ENCODE results near the gene PLAA.
A peak's percentile ranks its signal among the peaks of the same experiment; 100 is the strongest.
"Not testable (repeated sequence)": the region's sequence is repeated elsewhere in the genome, so short reads cannot be mapped to it uniquely, and the experiment has no call there.

The PLAA gene

DNA sequence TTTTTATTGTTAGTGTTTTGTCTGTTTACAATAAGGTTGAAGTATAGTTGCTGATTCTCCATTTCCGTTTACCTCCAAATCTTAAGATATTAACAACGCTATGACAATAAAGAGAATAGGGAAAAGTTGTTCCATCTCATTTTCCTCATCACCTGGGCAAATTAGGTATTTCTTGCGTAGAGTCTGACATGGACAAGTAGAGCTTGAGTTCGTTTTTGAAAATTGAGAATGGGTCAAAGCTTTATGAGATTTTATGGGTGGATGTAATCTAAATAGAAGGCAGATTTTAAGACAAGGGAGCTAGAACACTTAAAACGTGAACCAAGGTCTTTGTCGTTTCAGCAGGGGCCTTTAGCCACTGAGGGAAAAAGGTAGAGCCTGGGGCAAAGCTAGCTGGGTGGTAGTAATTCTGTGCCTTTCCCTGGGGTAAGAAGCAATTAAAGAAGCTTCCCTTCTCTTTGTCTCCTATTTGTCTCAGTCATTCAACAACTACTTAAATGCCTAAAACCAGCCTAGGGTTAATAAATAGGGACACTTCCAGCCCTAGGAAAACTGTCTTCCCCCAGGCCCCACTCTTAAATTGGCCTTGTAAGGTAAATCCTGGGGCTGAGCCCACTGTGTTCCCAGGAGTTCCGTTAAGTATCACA, 53.9 kb downstream of the PLAA start:
- peaks cover 15% of the 10 kb centered on the region for H3K36me3 Mint-ChIP-seq (ENCODE audit: low read depth)
- H3K27me3 Mint-ChIP-seq, result no peaks in the 10 kb centered on the region
- peaks cover 13% of the 10 kb centered on the region for H3K9me3 Mint-ChIP-seq
- H3K27ac Mint-ChIP-seq, result peak overlapping the region; percentile 99
- H3K4me1 Mint-ChIP-seq (ENCODE audit: low read depth), result peaks cover 30% of the 10 kb centered on the region
- H3K4me3 Mint-ChIP-seq, result peak overlapping the region; percentile 94
- intact Hi-C loops (cut with micrococcal nuclease), result no loop called here

- H3K4me3 Mint-ChIP-seq, result peak within 1 kb of the TSS; percentile 94
- H3K27ac Mint-ChIP-seq, result peak within 1 kb of the TSS; percentile 99
- H3K27me3 Mint-ChIP-seq, result no peaks in the 10 kb centered on the region
- H3K4me1 Mint-ChIP-seq (ENCODE audit: low read depth), result peaks cover 34% of the 10 kb centered on the region
- intact Hi-C loops (cut with micrococcal nuclease), result loop anchor here (1.0 kb wide), 2 partner anchors 55 to 64 kb away; partner anchors contain the start of genes IFT74 and PLAA
- H3K36me3 Mint-ChIP-seq (ENCODE audit: low read depth), result peaks cover 19% of the 10 kb centered on the region
- H3K9me3 Mint-ChIP-seq, result peaks cover 13% of the 10 kb centered on the region
Measured at GRCh38 chr9:26892251-26893029, 54.6 kb downstream of the PLAA start, which contains the start of gene CAAP1. Gene CAAP1 (minus strand): TSS chr9:26892802. CDS start chr9:26892715, 87 bp downstream.

DNA sequence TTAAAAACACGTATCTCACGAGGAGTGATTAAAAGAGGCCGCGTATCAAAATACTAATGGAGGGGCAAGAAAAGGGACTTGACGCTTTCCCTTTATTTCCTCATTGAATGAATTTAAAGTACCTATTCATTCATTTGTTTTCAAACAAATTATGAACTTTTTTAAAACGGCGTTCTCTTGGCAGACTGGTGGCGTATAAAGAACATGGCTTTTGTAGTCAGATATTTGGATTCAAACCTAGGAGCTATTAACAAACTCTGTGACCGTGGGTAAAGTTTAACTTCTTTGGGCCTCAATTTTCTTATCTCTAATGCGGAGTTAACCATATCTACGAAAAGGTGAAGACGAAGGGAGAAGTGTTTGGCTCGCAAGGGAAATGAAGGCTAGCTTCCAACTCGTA, 55.3 kb downstream of the PLAA start:
- Mint-ChIP-seq H3K9me3 (peaks cover 13% of the 10 kb centered on the region), H3K4me1 (ENCODE audit: low read depth) (peaks cover 34% of the 10 kb centered on the region), H3K27ac (peak overlapping the region; percentile 99), H3K4me3 (peak overlapping the region; percentile 94), H3K36me3 (ENCODE audit: low read depth) (peaks cover 25% of the 10 kb centered on the region), H3K27me3 (no peaks in the 10 kb centered on the region)
- intact Hi-C loops (cut with micrococcal nuclease), result loop anchor here (1.0 kb wide), 2 partner anchors 56 to 65 kb away; partner anchors contain the start of genes IFT74 and PLAA

DNA sequence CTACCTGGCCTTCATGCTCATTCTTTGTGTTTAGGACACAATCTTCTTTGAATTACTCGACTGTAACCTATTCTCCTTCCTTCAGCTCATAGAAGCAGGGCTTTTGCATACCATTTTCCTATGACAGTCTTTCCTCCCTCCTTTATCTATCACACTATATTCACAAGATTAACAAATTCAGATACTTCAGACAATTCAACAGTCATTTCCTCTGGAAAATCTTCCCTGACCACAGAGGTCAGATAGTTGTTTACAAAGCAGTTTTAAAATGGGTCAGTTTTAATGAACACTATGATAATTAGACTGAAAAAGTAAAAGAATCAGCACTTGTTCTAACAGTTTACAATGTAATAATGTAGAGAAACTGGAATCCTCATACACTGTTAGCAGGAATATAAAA, 58.8 kb downstream of the PLAA start:
- Mint-ChIP-seq H3K27ac (no peak overlapping the region), H3K27me3 (no peaks in the 10 kb centered on the region), H3K4me3 (no peak overlapping the region), H3K36me3 (ENCODE audit: low read depth) (peaks cover 39% of the 10 kb centered on the region), H3K9me3 (peaks cover under 1% of the 10 kb centered on the region), H3K4me1 (ENCODE audit: low read depth) (peaks cover 34% of the 10 kb centered on the region)
- intact Hi-C loops (cut with micrococcal nuclease), result no loop called here

- Mint-ChIP-seq H3K27me3 (no peaks in the 10 kb centered on the region), H3K4me3 (no peak overlapping the region), H3K36me3 (ENCODE audit: low read depth) (peaks cover 74% of the 10 kb centered on the region), H3K9me3 (peaks cover 8% of the 10 kb centered on the region), H3K4me1 (ENCODE audit: low read depth) (no peaks in the 10 kb centered on the region), H3K27ac (no peak overlapping the region)
- intact Hi-C loops (cut with micrococcal nuclease), result no loop called here
Measured at GRCh38 chr9:26882154-26882553, 64.9 kb downstream of the PLAA start.

DNA sequence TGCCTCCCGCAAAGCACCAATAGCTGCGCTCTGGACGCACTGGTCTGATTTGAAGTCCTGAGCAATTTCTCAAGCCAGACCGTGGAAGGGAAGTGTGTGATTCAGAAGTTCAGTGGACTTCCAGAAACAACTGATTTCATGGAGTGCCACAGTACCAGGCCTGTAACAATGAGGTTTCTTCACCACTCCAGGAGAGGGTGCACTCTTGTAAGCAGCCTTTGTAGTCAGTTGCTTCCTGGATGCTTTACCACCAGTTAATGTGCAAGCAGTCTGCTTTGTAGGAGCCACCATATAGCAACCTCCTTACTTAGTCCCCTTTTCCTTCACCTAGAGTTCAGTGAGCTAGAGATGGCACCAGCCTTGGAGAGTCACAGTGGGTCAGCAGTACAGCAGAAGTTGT, 66.8 kb downstream of the PLAA start:
- H3K36me3 Mint-ChIP-seq (ENCODE audit: low read depth), result peaks cover 78% of the 10 kb centered on the region
- H3K27me3 Mint-ChIP-seq, result no peaks in the 10 kb centered on the region
- peaks cover 8% of the 10 kb centered on the region for H3K9me3 Mint-ChIP-seq
- H3K4me1 Mint-ChIP-seq (ENCODE audit: low read depth), result no peaks in the 10 kb centered on the region
- H3K4me3 Mint-ChIP-seq, result no peak overlapping the region
- no peak overlapping the region for H3K27ac Mint-ChIP-seq
- intact Hi-C loops (cut with micrococcal nuclease), result no loop called here

- H3K4me1 Mint-ChIP-seq (ENCODE audit: low read depth); H3K4me3 Mint-ChIP-seq; intact Hi-C loops (cut with micrococcal nuclease); H3K27ac Mint-ChIP-seq; H3K9me3 Mint-ChIP-seq; H3K27me3 Mint-ChIP-seq: not testable (repeated sequence)
- peaks cover 63% of the 10 kb centered on the region for H3K36me3 Mint-ChIP-seq (ENCODE audit: low read depth)
Measured at GRCh38 chr9:26875155-26875554, 71.9 kb downstream of the PLAA start.

DNA sequence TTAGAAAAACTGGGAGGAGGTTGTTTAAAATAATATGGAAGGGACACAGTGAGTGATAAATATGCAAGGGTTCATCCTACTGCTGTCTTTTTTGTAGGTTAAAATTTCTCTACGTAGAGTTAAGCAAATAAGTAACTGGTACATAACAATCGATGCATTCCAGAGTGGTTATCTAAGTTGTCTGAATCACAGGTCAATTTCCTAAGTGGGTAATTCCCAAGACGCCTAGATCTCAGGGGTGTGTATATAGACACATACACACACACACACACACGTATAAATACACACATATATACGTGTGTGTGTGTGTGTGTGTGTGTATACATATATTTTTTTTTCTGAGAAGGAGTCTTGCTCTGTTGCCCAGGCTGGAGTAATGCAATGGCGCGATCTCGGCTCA, 76.8 kb downstream of the PLAA start:
- Mint-ChIP-seq H3K9me3 (no peaks in the 10 kb centered on the region), H3K4me1 (ENCODE audit: low read depth) (no peaks in the 10 kb centered on the region), H3K27me3 (no peaks in the 10 kb centered on the region), H3K4me3 (no peak overlapping the region), H3K36me3 (ENCODE audit: low read depth) (peaks cover 50% of the 10 kb centered on the region), H3K27ac (no peak overlapping the region)
- intact Hi-C loops (cut with micrococcal nuclease), result no loop called here

DNA sequence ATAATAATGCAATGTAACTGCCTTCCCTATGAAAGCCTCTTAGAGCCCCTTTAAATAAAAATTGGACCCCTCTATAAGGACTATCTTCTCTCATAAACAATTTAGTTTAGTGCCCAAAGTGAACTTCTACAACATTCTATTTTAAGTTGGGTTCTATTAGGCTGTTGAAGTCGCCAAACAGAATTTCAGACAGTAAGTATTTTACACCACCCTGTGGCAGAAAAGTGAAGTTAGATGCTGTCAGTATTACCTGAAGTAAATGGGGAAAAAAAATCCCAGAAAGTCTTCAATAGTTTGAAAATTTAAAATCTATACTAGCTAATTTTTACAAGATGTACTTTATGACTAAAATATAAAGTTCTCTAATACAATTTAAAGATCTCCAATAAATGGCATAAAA, 84.0 kb downstream of the PLAA start:
- Mint-ChIP-seq H3K27ac (no peak overlapping the region), H3K36me3 (ENCODE audit: low read depth) (peaks cover 32% of the 10 kb centered on the region), H3K4me1 (ENCODE audit: low read depth) (no peaks in the 10 kb centered on the region), H3K27me3 (no peaks in the 10 kb centered on the region), H3K9me3 (no peaks in the 10 kb centered on the region), H3K4me3 (no peak overlapping the region)
- intact Hi-C loops (cut with micrococcal nuclease), result no loop called here

DNA sequence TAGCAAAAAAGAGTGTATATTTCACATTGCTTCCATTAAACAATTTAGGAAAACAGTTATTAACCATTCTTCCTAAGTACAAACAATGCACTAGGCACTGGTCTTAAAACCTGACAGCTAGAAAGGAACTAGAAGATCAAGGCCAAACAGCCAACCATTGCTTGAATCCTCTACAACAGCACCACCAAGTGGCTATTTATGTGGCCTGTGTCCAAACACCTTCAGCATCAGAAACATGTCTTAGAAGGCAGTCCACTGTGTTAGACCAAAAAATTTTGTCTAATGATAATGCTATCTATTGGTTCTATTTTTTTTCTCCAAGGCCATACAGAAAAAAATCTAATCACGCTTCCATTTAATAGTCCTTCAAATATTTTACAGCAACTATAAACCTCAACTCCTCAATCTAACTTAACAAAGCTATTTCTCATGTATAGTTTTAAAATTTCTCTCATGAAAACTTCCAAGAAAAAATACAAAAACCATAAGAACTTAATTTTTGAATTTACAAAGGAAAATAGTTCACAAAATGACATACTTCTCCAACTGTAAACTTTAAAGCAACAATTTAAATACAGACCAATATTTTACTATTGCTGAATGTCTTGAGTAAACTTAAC, 90.5 kb downstream of the PLAA start:
- Mint-ChIP-seq H3K27me3 (no peaks in the 10 kb centered on the region), H3K27ac (no peak overlapping the region), H3K36me3 (ENCODE audit: low read depth) (peaks cover 57% of the 10 kb centered on the region), H3K9me3 (no peaks in the 10 kb centered on the region), H3K4me1 (ENCODE audit: low read depth) (no peaks in the 10 kb centered on the region), H3K4me3 (no peak overlapping the region)
- intact Hi-C loops (cut with micrococcal nuclease), result loop anchor here (1.0 kb wide), 1 partner anchor 112 kb away; no protein-coding TSS in a partner anchor

Data from dendritic cell treated with granulocyte-macrophage colony-stimulating factor and Interleukin-4, amounts not matched to agents 40 ng/mL and 50 ng/mL, for 4 days (primary cell).